Ishikawa (cell line): Measurements from ENCODE around the gene ITPR2.

Experiments
- CEBPB ChIP-seq: IDR thresholded peaks from 2 replicates; pipeline ENCODE4 v1.6.1; 2012
- CREB1 ChIP-seq: IDR thresholded peaks from 2 replicates; pipeline ENCODE4 v1.6.1; 2012; ENCODE audit warnings: low read depth
- EGR1 ChIP-seq: IDR thresholded peaks from 2 replicates; pipeline ENCODE4 v1.6.1; 2012
- EP300 ChIP-seq: IDR thresholded peaks from 2 replicates; pipeline ENCODE4 v1.6.1; 2012; ENCODE audit warnings: borderline replicate concordance
- FOXM1 ChIP-seq: IDR thresholded peaks from 2 replicates; pipeline ENCODE4 v1.6.1; 2012; ENCODE audit warnings: low read depth, borderline replicate concordance
- MAX ChIP-seq: IDR thresholded peaks from 2 replicates; pipeline ENCODE4 v1.6.1; 2012
- NFIC ChIP-seq: IDR thresholded peaks from 2 replicates; pipeline ENCODE4 v1.6.1; 2012
- RAD21 ChIP-seq: IDR thresholded peaks from 2 replicates; pipeline ENCODE4 v1.6.1; 2012; ENCODE audit warnings: low read depth
- TAF1 ChIP-seq: IDR thresholded peaks from 2 replicates; pipeline ENCODE4 v1.6.1; 2012; ENCODE audit warnings: low read depth, mild to moderate bottlenecking
- TCF12 ChIP-seq: IDR thresholded peaks from 2 replicates; pipeline ENCODE4 v1.6.1; 2012; ENCODE audit warnings: low read depth
- TEAD4 ChIP-seq: IDR thresholded peaks from 2 replicates; pipeline ENCODE4 v1.6.1; 2012
- USF1 ChIP-seq: IDR thresholded peaks from 2 replicates; pipeline ENCODE4 v1.6.1; 2012
- YY1 ChIP-seq: IDR thresholded peaks from 2 replicates; pipeline ENCODE4 v1.6.1; 2012; ENCODE audit warnings: low read depth
- ZBTB7A ChIP-seq: IDR thresholded peaks from 2 replicates; pipeline ENCODE4 v1.6.1; 2012; ENCODE audit warnings: low read depth
- TF ChIP-seq, protein P1 (sequence below): IDR thresholded peaks from 2 replicates; pipeline ENCODE4 v1.6.1; 2012; ENCODE audit warnings: low read depth, mild to moderate bottlenecking

Gene ITPR2

DNA sequence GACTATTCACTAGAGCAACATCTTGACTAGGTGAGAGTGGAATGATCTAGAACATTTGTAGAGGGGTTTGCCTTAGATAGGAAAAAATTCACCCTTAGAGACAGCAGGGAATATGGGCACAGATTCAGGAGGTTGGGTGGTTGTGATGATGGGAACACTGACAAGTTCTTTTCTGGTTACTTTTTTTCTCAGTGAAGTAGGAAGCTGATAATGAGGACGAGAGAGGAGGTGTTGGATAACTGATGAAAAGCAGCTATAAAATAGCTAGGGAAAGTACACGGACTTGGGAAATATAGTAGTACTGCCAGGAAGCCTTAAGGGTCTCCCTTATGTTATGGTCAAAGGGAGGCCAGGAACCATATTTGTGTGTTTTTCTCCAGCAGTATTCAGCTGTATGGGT is 387.1 kb downstream of the ITPR2 start:
- no peak for TF ChIP-seq USF1
- TF ChIP-seq FOXM1 = no peak
- TF ChIP-seq NFIC = no peak
- no peak for TF ChIP-seq EP300

- no peak for TF ChIP-seq USF1
- no peak for TF ChIP-seq ZBTB7A
- TF ChIP-seq RAD21 = no peak
- TF ChIP-seq, protein P1, sequence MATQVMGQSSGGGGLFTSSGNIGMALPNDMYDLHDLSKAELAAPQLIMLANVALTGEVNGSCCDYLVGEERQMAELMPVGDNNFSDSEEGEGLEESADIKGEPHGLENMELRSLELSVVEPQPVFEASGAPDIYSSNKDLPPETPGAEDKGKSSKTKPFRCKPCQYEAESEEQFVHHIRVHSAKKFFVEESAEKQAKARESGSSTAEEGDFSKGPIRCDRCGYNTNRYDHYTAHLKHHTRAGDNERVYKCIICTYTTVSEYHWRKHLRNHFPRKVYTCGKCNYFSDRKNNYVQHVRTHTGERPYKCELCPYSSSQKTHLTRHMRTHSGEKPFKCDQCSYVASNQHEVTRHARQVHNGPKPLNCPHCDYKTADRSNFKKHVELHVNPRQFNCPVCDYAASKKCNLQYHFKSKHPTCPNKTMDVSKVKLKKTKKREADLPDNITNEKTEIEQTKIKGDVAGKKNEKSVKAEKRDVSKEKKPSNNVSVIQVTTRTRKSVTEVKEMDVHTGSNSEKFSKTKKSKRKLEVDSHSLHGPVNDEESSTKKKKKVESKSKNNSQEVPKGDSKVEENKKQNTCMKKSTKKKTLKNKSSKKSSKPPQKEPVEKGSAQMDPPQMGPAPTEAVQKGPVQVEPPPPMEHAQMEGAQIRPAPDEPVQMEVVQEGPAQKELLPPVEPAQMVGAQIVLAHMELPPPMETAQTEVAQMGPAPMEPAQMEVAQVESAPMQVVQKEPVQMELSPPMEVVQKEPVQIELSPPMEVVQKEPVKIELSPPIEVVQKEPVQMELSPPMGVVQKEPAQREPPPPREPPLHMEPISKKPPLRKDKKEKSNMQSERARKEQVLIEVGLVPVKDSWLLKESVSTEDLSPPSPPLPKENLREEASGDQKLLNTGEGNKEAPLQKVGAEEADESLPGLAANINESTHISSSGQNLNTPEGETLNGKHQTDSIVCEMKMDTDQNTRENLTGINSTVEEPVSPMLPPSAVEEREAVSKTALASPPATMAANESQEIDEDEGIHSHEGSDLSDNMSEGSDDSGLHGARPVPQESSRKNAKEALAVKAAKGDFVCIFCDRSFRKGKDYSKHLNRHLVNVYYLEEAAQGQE = no peak
- TF ChIP-seq TEAD4 = no peak
- TF ChIP-seq TCF12 = no peak
- no peak for TF ChIP-seq TAF1
- no peak for TF ChIP-seq CEBPB
- no peak for TF ChIP-seq FOXM1
- TF ChIP-seq EP300 = no peak
These were observed 389.7 kb downstream of the ITPR2 start for GRCh38 chr12:26443309-26443708.

DNA sequence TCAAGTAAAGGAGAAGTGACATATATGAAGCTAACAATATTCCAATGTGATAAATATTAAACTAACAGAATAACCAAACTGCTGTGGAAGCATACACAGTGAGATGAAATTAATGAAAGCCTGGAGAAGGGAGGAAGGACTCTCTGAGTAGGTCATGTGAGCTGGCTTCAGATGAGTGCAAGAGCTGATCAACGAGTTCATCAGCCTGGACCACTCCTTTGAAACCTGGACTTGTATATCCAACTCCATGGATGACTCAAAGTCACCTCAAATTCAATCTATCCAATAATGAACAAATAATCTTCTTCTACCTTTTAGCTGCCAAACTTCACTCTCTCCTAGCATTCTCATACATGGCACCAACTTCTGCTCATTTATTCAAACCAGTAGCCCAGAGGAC is 391.6 kb downstream of the ITPR2 start:
- TF ChIP-seq MAX (no peak), FOXM1 (no peak), USF1 (no peak), TEAD4 (no peak), CEBPB (no peak), ZBTB7A (no peak), NFIC (no peak), CREB1 (no peak), EGR1 (no peak), TAF1 (no peak), TCF12 (no peak), RAD21 (no peak), YY1 (no peak), EP300 (no peak)
- TF ChIP-seq, protein P1 = no peak

- TF ChIP-seq EGR1 (no peak), TAF1 (no peak), CREB1 (no peak), RAD21 (no peak), ZBTB7A (no peak), MAX (no peak)
- TF ChIP-seq, protein P1 = no peak
These were observed 398.0 kb downstream of the ITPR2 start for GRCh38 chr12:26435069-26435404.

- TF ChIP-seq MAX = no peak
- TF ChIP-seq RAD21 = peak; percentile 97
- no peak for TF ChIP-seq TCF12
- TF ChIP-seq ZBTB7A = no peak
- TF ChIP-seq, protein P1 = no peak
These were observed 398.5 kb downstream of the ITPR2 start for GRCh38 chr12:26434299-26435068.
